Activated CD8-positive, alpha-beta memory T cell treated with anti-CD3 and anti-CD28 coated beads, Interleukin-2, amount 10 ng/mL, durations not matched to agents 7 days and 5 days (primary cell): ENCODE results near the gene HTR1D. TPM values are rescaled to one million over a fixed set of nuclear protein-coding genes. Genes with fewer than 3 reads are reported as not detected.
"Not testable (repeated sequence)": the region's sequence is repeated elsewhere in the genome, so short reads cannot be mapped to it uniquely, and the experiment has no call there.

Experiments used
- ATAC-seq: fragments of 150-1000 bp; cut with Tn5 transposase; one replicate; pipeline ENCODE4 v1.10.0; 2021; ENCODE audit warnings: moderate library complexity
- CTCF ChIA-PET: fragments of 350-600 bp; sonication (Branson Sonifier 250); formaldehyde crosslinking; loops from one replicate; lab custom pipeline; 2021; ENCODE audit warnings: antibody characterized with exemption; lab: Charles Lee
- DNase-seq: peaks from one replicate; pipeline ENCODE4 v3.0.0-alpha.2; 2020
- H3K27ac Mint-ChIP-seq: one replicate; pipeline ENCODE4 v1.8.0; 2021; ENCODE audit warnings: mild to moderate bottlenecking, mixed read lengths
- H3K27me3 Mint-ChIP-seq: one replicate; pipeline ENCODE4 v1.8.0; 2021; ENCODE audit warnings: mixed read lengths
- H3K36me3 Mint-ChIP-seq: one replicate; pipeline ENCODE4 v1.8.0; 2021; ENCODE audit warnings: mild to moderate bottlenecking, mixed read lengths
- H3K4me1 Mint-ChIP-seq: one replicate; pipeline ENCODE4 v1.8.0; 2021; ENCODE audit warnings: mixed read lengths
- H3K4me3 Mint-ChIP-seq: one replicate; pipeline ENCODE4 v1.8.0; 2021; ENCODE audit warnings: mild to moderate bottlenecking, moderate library complexity, mixed read lengths
- H3K9me3 Mint-ChIP-seq: one replicate; pipeline ENCODE4 v1.8.0; 2022; ENCODE audit warnings: low read depth, mixed read lengths
- total RNA-seq, 2 experiments: library from RNA; stranded (reverse); gene quantifications; one replicate each; pipeline ENCODE4 v1.2.3, GENCODE V29; 2021

The HTR1D gene
- total RNA-seq: not detected

- peaks cover 8% of the 10 kb centered on the region for H3K4me1 Mint-ChIP-seq
- ATAC-seq (no peak), DNase-seq (no peak)
- H3K36me3 Mint-ChIP-seq: no peaks in the 10 kb centered on the region
- CTCF ChIA-PET: interaction anchor here (0.6 to 2.6 kb wide), 4 partner anchors 20 to 253 kb away, joined by 3 to 6 read pairs (median 4); no protein-coding TSS in a partner anchor
- no peaks in the 10 kb centered on the region for H3K9me3 Mint-ChIP-seq
- H3K4me3 Mint-ChIP-seq: peak within 1 kb of the TSS; percentile 9
- no peak within 1 kb of the TSS for H3K27ac Mint-ChIP-seq
- H3K27me3 Mint-ChIP-seq: peaks cover 83% of the 10 kb centered on the region
Measured at GRCh38 chr1:23217421-23218115, at the start of gene HTR1D. Gene HTR1D (minus strand): TSS chr1:23217502. CDS start chr1:23194219, 23,283 bp downstream.

GRCh38 chr1:23263380-23263887, 46.1 kb upstream of the HTR1D start:
- peaks cover 4% of the 10 kb centered on the region for H3K27me3 Mint-ChIP-seq

GRCh38 chr1:23258082-23258481, 40.8 kb upstream of the HTR1D start:
- H3K9me3 Mint-ChIP-seq, H3K36me3 Mint-ChIP-seq, H3K27ac Mint-ChIP-seq, H3K4me3 Mint-ChIP-seq, DNase-seq, ATAC-seq, H3K4me1 Mint-ChIP-seq, CTCF ChIA-PET, H3K27me3 Mint-ChIP-seq: not testable (repeated sequence)

More at GRCh38 chr1:23263380-23263887, 46.1 kb upstream of the HTR1D start:
- CTCF ChIA-PET: no interaction called here
- Mint-ChIP-seq H3K27ac (no peak overlapping the region), H3K9me3 (no peaks in the 10 kb centered on the region), H3K4me1 (no peaks in the 10 kb centered on the region), H3K4me3 (no peak overlapping the region), H3K36me3 (no peaks in the 10 kb centered on the region)
- DNase-seq (no peak), ATAC-seq (no peak)

GRCh38 chr1:23257371-23257770, 40.1 kb upstream of the HTR1D start:
- H3K36me3 Mint-ChIP-seq, H3K4me3 Mint-ChIP-seq, CTCF ChIA-PET, H3K9me3 Mint-ChIP-seq, H3K4me1 Mint-ChIP-seq, H3K27me3 Mint-ChIP-seq, H3K27ac Mint-ChIP-seq, ATAC-seq, DNase-seq: not testable (repeated sequence)

- ATAC-seq (no peak), DNase-seq (no peak)
- Mint-ChIP-seq H3K27me3 (peaks cover 9% of the 10 kb centered on the region), H3K27ac (no peak overlapping the region), H3K36me3 (no peaks in the 10 kb centered on the region), H3K4me1 (no peaks in the 10 kb centered on the region), H3K9me3 (no peaks in the 10 kb centered on the region), H3K4me3 (no peak overlapping the region)
- CTCF ChIA-PET: no interaction called here
Measured at GRCh38 chr1:23254584-23254983, 37.3 kb upstream of the HTR1D start.

- Mint-ChIP-seq H3K4me1 (no peaks in the 10 kb centered on the region), H3K27ac (no peak overlapping the region), H3K36me3 (no peaks in the 10 kb centered on the region), H3K9me3 (no peaks in the 10 kb centered on the region), H3K4me3 (no peak overlapping the region), H3K27me3 (peaks cover 12% of the 10 kb centered on the region)
- CTCF ChIA-PET: no interaction called here
- ATAC-seq (no peak), DNase-seq (no peak)
Measured at GRCh38 chr1:23251812-23252211, 34.5 kb upstream of the HTR1D start.

- no peak overlapping the region for H3K27ac Mint-ChIP-seq
- H3K27me3 Mint-ChIP-seq: peaks cover 12% of the 10 kb centered on the region
- H3K9me3 Mint-ChIP-seq: no peaks in the 10 kb centered on the region
- H3K4me3 Mint-ChIP-seq: no peak overlapping the region
- CTCF ChIA-PET: no interaction called here
- ATAC-seq (no peak), DNase-seq (no peak)
- no peaks in the 10 kb centered on the region for H3K36me3 Mint-ChIP-seq
- H3K4me1 Mint-ChIP-seq: no peaks in the 10 kb centered on the region
Measured at GRCh38 chr1:23249787-23250454, 32.6 kb upstream of the HTR1D start.

GRCh38 chr1:23247276-23247675, 30.0 kb upstream of the HTR1D start:
- Mint-ChIP-seq H3K4me3 (no peak overlapping the region), H3K27me3 (peaks cover 12% of the 10 kb centered on the region)
- CTCF ChIA-PET: no interaction called here

GRCh38 chr1:23246274-23246673, 29.0 kb upstream of the HTR1D start:
- Mint-ChIP-seq H3K4me3 (no peak overlapping the region), H3K9me3 (no peaks in the 10 kb centered on the region), H3K4me1 (no peaks in the 10 kb centered on the region), H3K36me3 (no peaks in the 10 kb centered on the region), H3K27ac (no peak overlapping the region), H3K27me3 (peaks cover 8% of the 10 kb centered on the region)
- DNase-seq (no peak), ATAC-seq (no peak)
- CTCF ChIA-PET: no interaction called here

More at GRCh38 chr1:23247276-23247675, 30.0 kb upstream of the HTR1D start:
- no peak overlapping the region for H3K27ac Mint-ChIP-seq
- ATAC-seq: no peak
- no peaks in the 10 kb centered on the region for H3K4me1 Mint-ChIP-seq
- H3K36me3 Mint-ChIP-seq: no peaks in the 10 kb centered on the region
- DNase-seq: no peak
- H3K9me3 Mint-ChIP-seq: no peaks in the 10 kb centered on the region

- DNase-seq: no peak
- no peak overlapping the region for H3K4me3 Mint-ChIP-seq
- peaks cover 2% of the 10 kb centered on the region for H3K27me3 Mint-ChIP-seq
- CTCF ChIA-PET: no interaction called here
- no peaks in the 10 kb centered on the region for H3K36me3 Mint-ChIP-seq
- H3K4me1 Mint-ChIP-seq: no peaks in the 10 kb centered on the region
- no peaks in the 10 kb centered on the region for H3K9me3 Mint-ChIP-seq
- ATAC-seq: no peak
- H3K27ac Mint-ChIP-seq: no peak overlapping the region
Measured at GRCh38 chr1:23244256-23244761, 27.0 kb upstream of the HTR1D start.

GRCh38 chr1:23242414-23242813, 25.1 kb upstream of the HTR1D start:
- Mint-ChIP-seq H3K27ac (no peak overlapping the region), H3K4me1 (no peaks in the 10 kb centered on the region), H3K4me3 (no peak overlapping the region), H3K27me3 (peaks cover 3% of the 10 kb centered on the region), H3K36me3 (no peaks in the 10 kb centered on the region), H3K9me3 (no peaks in the 10 kb centered on the region)
- CTCF ChIA-PET: no interaction called here
- no peak for DNase-seq
- ATAC-seq: no peak

GRCh38 chr1:23239638-23240295, 22.5 kb upstream of the HTR1D start:
- CTCF ChIA-PET: no interaction called here
- ATAC-seq (no peak), DNase-seq (no peak)
- no peak overlapping the region for H3K27ac Mint-ChIP-seq
- H3K4me1 Mint-ChIP-seq: no peaks in the 10 kb centered on the region
- peaks cover 6% of the 10 kb centered on the region for H3K27me3 Mint-ChIP-seq
- H3K4me3 Mint-ChIP-seq: no peak overlapping the region
- H3K9me3 Mint-ChIP-seq: no peaks in the 10 kb centered on the region
- no peaks in the 10 kb centered on the region for H3K36me3 Mint-ChIP-seq

- no peak overlapping the region for H3K27ac Mint-ChIP-seq
- no peaks in the 10 kb centered on the region for H3K9me3 Mint-ChIP-seq
- ATAC-seq (no peak), DNase-seq (no peak)
- CTCF ChIA-PET: no interaction called here
- no peak overlapping the region for H3K4me3 Mint-ChIP-seq
- no peaks in the 10 kb centered on the region for H3K4me1 Mint-ChIP-seq
- peaks cover 6% of the 10 kb centered on the region for H3K27me3 Mint-ChIP-seq
- H3K36me3 Mint-ChIP-seq: no peaks in the 10 kb centered on the region
Measured at GRCh38 chr1:23238565-23238964, 21.3 kb upstream of the HTR1D start.
